Measurements from ENCODE around the gene GRK3.

Gene GRK3

DNA sequence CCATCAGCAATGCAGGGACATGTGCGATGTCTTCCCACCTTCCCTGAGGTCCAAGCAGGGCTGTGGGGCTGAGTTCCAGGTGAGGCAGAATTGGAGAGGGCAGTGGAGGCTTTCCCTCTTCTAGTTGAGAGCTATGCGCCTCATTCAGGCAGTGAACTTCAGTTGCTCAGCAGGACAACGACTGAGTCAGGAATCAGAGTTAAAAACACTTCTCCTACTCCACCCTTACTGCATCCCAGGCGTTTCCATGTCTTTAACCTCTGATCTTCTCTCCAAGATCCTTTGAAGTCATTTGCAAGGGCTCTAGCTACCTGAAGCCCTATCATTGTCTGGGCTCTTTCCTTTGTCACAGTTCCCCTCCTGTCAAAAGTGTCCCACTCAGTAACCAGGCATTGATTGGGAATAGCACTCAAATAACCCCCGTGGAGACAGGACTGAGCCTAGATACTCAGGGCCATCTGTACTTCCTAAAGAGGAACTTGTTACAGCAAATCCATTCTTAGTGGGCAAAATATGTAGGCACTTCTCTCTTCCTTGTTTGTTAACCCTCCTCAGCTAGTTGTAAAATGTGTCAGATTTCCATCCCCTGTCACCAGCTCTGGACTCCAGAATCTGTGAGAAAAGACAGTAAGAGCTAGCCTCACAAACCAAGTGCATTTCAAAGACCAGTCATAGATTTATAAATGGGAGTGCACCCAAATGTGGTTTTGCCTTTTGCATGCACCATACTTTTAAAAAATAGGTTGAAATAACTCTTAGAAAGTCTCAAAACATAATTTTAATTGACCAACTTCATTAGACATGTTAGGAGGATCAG is 105.0 kb downstream of the GRK3 start:
- DNase-seq, result no peak

- no peak for DNase-seq
These were observed 105.6 kb downstream of the GRK3 start for GRCh38 chr22:25670070-25670461.

DNA sequence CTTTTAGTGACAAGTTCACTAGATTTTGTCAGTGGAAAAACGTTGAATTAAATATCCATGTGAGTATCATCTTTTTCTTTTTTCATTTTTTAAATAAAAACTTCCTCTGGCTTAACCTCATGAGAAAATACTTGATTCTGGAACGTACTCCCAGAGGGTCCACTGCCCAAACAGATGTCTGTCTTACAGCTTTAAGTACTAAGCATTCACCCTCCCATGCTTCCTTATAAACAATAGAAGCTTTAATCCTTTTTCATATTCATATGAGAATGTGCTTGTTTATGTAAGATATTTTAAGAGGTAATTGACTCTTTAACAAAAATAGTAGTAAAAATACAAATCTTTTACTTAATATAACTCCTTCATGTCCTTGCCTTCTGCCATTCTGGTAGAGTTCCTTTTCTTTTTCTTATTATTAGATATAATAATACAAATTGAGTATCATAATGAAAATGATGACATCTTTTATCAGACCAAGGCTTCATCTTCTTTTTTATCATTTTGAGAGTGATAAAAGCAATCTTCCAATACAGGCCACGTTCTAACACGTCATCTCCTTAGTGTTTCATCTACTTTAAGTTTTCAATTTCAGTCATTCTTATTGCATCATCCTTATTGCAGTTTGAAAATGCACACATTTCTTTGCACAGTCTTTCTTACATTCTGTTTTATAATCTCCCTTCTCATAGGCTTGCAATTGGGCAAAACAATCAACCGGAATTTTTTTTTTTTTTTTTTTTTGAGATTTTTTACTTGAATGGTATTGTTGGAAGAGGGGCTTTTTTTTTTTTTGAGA is 108.0 kb downstream of the GRK3 start:
- DNase-seq, result no peak

GRCh38 chr22:25673713-25674112 is 109.2 kb downstream of the GRK3 start:
- no peak for DNase-seq

DNA sequence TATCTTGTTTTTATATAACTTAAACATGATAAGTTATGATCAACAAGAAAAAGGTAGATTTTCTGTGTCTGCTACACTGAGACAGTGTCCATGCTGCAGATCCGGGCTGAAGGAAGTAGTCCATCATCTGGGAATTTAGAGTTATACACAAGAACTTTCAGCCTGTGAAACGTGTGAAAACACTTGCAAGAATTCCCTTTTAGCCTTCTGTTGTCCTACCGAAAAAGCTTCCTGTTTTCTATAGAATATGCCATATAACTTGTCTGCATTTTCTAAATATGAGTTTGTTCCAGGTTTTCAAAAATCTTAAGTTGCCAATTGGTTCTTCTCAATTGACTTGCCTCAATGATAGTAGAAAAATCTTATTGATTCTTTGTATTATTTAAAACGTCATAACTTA is 113.2 kb downstream of the GRK3 start:
- DNase-seq, result no peak

DNA sequence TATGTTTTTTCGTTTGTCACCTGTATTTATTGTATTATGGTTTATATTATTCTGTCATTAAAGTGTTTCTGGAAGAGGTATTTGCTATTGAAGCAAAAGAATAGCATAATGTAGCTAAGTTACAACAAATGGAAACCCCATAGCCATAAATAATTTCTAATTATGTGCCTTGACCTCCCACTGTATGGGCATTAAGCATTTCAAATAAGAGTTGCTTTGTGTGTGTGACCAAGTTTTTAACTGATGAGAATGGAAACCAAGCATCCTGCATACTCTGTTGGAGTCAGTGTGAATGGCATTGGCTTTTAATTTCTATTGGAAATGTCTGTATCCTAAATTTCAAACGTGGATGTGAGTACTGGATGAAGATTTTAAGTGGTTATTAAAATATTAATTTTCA is 115.6 kb downstream of the GRK3 start:
- DNase-seq, result no peak

GRCh38 chr22:25680956-25681355 is 116.5 kb downstream of the GRK3 start:
- DNase-seq, result no peak

DNA sequence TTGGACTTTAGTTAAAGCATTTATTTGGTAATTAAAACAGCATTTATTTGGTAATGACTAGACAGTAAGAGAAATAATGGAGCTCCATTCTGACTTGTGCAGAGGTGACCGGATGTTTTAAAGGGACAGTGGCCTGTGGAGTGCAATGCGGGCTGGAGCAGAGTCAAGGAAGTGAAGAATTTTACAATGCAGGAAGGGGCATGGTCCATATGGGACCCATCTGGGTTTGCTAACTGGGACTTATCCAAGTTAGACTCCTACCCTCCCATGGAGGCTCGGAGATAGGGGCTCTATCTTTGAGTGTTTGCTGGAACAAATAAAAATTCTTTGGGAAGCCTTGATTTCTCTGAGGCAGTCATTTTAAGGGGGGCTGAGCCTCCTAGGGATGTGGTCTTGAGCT is 117.6 kb downstream of the GRK3 start:
- DNase-seq, result no peak

GRCh38 chr22:25688627-25689026 is 124.2 kb downstream of the GRK3 start:
- DNase-seq, result no peak

DNA sequence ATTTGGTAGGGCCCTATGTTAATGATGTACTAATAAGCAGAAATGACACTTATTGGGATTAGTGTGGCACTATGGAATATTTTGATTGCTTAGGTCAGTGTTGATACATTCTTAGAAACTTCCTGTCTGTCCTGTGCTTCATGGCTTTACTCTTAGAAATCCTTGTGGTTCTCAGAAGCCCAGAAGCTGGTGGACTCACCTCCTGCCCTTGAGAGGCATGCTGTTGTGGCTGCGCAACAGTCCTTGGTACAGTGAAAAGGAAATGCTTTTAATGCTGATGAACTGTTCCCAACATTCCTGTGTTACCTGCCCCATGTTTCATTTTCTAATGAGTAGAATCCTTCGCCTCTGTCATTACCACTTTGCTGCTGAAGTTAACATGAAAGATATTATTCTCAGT is 125.2 kb downstream of the GRK3 start:
- no peak for DNase-seq

- no peak for DNase-seq
These were observed 126.3 kb downstream of the GRK3 start for GRCh38 chr22:25690798-25691197.

DNA sequence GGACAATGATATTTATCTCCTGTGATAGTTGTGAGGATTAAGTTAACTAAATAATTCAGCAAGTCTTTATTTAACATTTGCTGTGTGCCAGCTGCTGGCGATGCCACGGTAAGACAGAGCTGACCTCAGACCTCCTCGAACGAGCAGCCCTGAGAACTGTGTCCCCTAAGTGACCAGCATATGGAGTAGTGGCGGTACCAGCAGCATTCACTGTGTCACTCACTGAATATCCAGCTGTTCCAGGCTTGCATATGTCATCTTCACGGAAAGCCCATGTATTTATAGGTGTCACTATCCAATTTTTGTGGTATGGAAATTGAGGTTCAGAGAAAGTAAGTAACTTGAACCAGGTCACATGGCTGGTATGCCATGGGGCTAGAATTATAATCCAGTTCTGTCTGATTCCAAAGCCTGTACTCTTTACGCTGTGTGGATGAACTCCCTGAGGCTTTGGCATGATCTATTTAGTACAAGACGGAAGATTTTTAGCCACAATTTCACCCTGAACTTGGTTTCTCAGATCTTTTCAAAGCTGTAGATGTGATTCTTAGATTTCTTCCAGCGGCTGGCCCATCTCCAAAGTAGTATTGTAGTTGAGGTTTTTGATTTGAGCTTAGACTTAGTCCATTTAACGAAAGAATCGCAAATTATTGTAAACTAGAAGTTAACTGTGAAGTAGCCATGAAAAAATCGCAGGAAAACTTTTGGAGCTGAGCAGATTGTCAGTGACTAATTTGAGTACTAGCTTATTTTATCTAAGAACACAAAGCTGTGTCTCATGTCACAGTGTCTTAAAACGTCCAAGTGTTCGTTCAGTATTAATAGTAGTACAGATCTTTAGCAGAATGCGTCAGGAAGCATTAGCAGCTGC is 128.2 kb downstream of the GRK3 start:
- no peak for DNase-seq

- no peak for DNase-seq
These were observed 128.7 kb downstream of the GRK3 start for GRCh38 chr22:25693268-25693565.

DNA sequence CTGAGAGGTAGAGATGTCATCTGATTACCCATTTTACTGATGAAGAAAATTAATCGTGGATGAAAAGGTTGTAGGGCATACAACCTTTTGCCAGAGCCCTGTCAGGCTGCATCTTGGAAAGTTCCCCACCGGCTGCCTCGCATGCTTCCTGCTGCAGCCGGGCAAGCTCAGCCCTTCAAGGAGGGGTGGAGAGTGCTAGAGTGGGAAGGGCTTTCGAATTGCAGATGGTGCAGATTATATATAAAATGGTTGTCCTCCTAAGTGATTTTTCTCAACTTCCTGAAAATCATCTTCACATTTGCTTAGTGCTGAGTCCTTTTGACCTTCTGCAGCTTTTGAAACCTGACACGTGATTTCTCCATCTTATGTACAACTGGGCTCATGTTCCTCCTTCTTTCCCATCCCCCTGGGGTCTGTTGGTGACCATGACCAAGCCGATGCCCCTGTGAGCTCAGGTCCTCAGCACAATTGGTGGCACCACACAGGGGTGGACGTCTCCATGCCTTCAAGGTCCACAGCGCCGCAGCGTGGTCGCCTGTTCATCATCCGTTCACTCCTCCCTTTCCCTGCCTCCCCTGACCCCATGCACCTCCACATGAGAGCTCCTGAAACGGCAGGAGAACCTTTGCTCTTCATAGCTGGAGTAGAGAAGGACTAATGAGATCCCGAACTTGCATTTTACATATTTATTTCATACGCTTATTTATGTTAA is 129.9 kb downstream of the GRK3 start:
- DNase-seq, result no peak

GRCh38 chr22:25695146-25695545 is 130.7 kb downstream of the GRK3 start:
- no peak for DNase-seq

- no peak for DNase-seq
These were observed 132.3 kb downstream of the GRK3 start for GRCh38 chr22:25696763-25697162.

- no peak for DNase-seq
These were observed 132.7 kb downstream of the GRK3 start for GRCh38 chr22:25697181-25697664.

GRCh38 chr22:25697978-25698377 is 133.5 kb downstream of the GRK3 start:
- DNase-seq, result no peak

GRCh38 chr22:25698461-25698860 is 134.0 kb downstream of the GRK3 start:
- DNase-seq, result no peak

DNA sequence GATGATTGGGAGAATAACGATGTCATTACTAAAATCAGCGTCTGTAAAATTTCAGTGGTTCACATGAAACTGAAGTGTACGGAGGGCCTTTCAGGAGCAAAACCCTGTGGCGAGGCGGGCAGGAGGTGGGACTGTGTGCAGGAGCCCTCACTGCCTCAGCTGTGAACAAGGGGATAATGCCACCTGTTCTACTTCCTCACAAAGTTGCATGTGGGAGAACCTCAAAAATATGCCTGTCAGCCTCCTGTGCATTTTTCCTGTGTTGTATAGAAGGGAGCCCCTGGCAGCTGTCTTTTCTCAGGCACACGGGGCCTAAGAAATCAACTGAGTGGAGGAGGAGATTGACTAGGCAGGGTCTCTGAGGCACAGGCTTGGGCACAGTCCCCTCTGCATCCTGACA is 134.5 kb downstream of the GRK3 start:
- no peak for DNase-seq

- no peak for DNase-seq
These were observed 136.7 kb downstream of the GRK3 start for GRCh38 chr22:25701056-25701780.

DNA sequence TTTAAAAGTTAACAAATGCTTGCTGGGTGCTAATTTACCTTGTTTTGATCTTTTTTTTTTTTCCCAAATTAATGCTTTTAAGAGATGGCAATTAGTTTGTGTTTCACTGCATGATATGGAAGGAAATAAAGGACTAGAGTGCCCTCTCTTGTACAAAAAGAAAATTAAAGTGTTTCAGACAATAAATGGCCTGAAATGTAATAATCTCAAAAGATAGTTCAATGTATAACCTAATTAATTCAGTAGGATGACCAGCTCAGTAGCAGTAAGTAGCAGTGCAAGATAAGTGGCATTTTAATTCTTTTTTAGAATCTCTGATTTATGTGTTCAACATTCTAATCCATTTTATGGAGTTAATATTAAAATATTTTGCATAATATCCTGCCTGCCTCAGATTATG is 137.6 kb downstream of the GRK3 start:
- DNase-seq, result no peak

Data from activated CD4-positive, alpha-beta T cell treated with anti-CD3 and anti-CD28 coated beads, Interleukin-2, amount 50 U/mL, for 48 hours (primary cell).